Measurements from ENCODE around the gene ZNF224.
"Not testable (repeated sequence)": the region's sequence is repeated elsewhere in the genome, so short reads cannot be mapped to it uniquely, and the experiment has no call there.

Gene ZNF224

GRCh38 chr19:44121162-44121561 is 27.0 kb downstream of the ZNF224 start:
- DNase-seq = not testable (repeated sequence)

GRCh38 chr19:44131955-44132354 is 37.8 kb downstream of the ZNF224 start:
- no peak for DNase-seq

DNA sequence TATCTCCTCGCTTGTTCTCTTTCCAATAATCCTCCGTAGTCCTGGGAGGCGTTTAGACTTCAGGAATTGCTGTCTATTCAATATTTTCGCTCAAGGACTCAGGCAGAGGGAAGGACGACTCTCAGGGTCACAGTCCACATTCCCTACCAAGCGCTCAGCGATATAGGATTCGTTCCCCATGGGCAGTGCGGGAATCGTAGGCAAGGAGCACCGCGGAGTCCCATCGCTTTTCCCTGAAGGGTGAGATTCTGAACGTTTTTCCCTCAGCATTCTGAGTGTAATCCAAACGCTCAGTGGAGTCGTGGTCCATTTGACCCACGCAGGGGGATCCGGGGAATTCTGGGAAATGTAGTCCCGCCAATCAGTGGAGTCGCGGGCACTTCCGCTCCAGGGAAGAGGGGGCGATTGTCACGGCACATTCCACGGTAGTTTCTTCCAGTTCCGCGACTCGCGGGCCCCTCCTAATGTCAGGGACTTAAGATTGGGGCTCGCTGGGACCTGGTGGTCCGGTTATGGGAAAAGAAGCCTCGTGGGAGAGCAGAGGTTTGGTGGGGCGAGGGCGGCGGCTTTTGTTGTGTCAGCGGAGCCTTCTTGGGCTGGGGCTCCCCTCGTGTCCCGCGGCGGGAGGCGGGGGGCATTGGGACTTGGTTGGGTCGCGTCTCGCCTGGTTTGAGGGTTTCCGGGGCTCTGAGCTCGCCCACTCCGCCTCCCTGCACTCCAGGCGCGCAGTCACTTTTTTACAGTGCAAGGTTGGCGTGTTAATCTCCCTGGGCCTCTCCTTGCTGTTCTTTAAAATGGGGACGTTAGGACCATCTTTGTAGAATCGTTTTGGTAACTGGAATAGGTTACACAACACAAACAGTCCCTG is 47.3 kb downstream of the ZNF224 start, which contains the start of gene ZNF234:
TSS of gene ZNF234 (plus strand) at position 364 of the 868 bp plus-strand sequence. CDS start 3,079 bp downstream, outside the sequence.
- peak; percentile 24 to 93 (median 80) for DNase-seq

- DNase-seq = peak in 4 of 56 donors; percentile 3 to 20 (median 10)
Measured at GRCh38 chr19:44142059-44142433, 47.9 kb downstream of the ZNF224 start.

GRCh38 chr19:44149776-44150175 is 55.6 kb downstream of the ZNF224 start:
- no peak for DNase-seq

DNA sequence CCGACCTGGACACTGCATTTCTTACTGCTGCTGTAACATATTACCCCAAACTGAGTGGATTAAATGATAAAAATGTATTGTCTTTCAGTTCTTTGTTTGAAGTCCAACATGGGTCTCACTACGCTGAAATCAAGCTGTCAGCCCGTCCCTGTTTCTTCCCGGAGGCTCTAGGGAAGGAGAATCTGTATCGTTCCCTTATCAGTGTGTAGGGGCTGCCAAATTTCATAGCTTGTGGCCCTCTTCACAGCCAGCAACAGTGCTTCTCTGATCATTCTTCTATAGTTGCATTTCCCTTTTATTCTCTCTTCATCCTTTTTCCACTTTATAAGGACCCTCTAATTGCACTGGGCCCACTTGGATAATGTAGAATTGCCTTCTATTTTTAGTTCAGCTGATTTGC is 57.3 kb downstream of the ZNF224 start:
- DNase-seq = no peak

- DNase-seq = no peak
Measured at GRCh38 chr19:44156475-44156874, 62.3 kb downstream of the ZNF224 start.

Measured in amygdala (tissue), 56 donors.